Amygdala (tissue), 56 donors: Measurements from ENCODE around the gene PLPPR3.

Experiments used
- DNase-seq, 56 donors: peaks; one replicate each; lab custom pipeline; 2025; lab: John Stamatoyannopoulos, UW

Gene PLPPR3, protein sequence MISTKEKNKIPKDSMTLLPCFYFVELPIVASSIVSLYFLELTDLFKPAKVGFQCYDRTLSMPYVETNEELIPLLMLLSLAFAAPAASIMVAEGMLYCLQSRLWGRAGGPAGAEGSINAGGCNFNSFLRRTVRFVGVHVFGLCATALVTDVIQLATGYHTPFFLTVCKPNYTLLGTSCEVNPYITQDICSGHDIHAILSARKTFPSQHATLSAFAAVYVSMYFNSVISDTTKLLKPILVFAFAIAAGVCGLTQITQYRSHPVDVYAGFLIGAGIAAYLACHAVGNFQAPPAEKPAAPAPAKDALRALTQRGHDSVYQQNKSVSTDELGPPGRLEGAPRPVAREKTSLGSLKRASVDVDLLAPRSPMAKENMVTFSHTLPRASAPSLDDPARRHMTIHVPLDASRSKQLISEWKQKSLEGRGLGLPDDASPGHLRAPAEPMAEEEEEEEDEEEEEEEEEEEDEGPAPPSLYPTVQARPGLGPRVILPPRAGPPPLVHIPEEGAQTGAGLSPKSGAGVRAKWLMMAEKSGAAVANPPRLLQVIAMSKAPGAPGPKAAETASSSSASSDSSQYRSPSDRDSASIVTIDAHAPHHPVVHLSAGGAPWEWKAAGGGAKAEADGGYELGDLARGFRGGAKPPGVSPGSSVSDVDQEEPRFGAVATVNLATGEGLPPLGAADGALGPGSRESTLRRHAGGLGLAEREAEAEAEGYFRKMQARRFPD

DNA sequence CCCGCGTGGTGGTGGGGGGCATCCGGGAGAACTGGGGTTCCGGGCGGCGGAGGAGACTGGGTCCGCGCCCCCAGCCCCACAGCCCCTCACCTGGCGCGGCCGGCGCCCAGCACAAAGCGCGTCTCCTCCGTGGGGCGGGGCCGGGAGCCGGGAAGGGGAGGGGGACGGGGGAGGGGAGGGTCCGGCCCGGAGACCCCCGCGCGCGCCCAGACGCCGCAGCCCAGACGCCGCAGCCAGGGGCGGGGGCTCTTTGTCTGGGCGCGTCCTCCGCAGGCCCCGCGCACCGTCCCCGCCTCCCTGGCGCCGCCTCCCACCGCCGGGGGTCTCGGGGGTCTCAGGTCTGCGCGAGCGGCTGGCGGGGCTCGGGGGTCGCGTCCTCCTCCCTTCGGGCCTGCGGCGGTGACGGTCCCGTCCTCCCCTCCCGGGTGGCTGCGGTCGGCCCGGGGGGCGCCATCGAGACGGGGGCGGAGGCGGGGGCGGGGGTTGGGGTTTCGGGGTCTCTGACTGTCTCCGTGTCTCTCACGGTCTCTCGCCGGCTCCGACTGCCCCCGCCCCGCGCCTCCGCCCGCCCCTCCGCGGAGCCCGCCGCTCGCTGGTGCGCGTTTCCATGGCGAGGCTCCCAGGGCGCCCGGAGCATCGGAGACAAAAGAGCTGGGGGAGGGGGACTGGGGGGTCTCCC, at the start of gene PLPPR3:
PLPPR3 (minus strand) TSS at position 131 of the 679 bp plus-strand sequence. CDS start 396 bp downstream, outside the sequence.
- DNase-seq: no peak

GRCh38 chr19:870963-871401, 49.2 kb upstream of the PLPPR3 start:
- DNase-seq: peak in 25 of 56 donors; percentile 11 to 71 (median 32)

- no peak for DNase-seq
Measured at GRCh38 chr19:870314-870713, 48.6 kb upstream of the PLPPR3 start.

DNA sequence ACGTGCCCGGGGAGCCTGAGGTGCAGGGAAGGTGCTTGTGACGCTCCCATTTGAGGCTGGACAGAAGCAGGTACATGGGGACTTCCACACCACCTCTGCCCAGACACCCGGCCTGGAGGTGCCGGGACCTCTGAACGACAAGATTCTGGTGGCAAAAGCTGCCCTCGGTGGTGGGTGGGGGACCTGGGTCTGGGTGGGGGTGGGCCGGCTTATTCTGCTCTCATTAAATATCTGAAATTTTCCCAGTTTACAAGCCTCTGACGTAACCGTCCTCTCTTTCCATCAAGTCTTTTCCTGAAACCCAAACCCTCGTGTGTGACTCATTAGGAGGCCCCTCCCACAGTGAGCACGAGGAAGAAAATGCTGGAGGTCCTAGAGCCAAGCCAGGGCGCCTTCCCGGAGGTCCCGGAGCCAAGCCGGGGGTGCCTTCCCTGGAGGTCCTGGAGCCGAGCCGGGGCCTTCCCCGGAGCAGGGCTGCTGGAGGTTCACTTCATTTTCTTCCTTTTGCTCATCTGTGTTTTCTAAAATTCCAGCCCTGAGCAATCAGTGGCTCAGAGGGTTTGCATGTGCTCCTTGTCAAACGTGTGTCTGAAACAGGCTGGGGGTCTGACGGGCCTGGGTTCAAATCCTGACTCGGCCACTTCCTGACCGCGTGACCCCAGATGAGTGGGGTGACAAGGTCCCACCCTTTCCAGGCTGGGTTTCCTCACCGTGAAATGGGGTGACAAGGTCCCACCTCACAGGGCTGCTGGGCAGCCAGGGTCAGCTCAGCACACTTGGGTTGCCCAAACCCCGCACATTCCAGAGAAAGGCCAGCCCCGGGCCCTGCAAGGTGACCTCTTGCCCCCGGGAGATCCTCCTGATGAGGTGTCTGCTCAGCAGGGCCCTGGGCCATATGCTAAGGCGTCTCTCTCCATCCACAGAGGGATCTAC, 47.8 kb upstream of the PLPPR3 start:
- DNase-seq: no peak

DNA sequence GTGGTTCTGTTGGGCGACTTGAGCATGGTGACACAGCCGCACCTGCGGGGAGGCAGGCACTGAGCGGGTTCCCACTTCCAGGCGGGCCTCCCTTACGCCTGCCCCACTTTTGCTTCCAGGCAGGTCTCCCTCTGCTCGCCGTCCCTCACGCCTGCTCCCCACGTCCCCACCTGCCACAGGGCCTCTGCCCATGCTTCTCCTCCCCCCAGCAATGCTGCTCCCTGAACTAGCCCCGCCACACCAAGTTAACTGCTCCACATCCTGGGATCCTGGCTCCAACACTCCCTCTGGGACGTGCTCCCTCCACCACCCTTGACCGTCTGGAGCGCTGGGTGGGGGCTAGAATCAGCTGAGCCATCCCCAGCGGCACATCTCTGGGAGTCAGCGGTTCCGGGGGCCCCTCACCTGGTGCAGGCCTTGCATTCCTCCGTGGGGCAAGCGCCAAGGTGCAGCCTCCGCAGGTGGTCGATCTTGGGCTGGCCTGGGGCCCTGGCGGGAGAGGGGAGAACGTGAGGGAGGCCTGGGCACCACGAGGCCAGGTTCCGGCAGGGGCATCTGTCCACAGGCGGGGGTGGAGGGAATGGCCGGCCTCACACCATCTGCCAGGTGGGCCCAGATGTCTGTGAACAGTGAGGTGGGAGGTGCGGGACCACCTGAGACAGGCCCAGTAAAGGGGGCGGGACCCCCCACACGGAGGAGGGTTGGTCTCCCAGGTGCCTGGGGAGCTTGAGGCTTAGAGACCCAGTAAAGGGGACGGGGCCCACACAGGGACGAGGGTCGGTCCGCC, 46.9 kb upstream of the PLPPR3 start:
- DNase-seq: no peak

- no peak for DNase-seq
Measured at GRCh38 chr19:867855-868457, 46.2 kb upstream of the PLPPR3 start.

DNA sequence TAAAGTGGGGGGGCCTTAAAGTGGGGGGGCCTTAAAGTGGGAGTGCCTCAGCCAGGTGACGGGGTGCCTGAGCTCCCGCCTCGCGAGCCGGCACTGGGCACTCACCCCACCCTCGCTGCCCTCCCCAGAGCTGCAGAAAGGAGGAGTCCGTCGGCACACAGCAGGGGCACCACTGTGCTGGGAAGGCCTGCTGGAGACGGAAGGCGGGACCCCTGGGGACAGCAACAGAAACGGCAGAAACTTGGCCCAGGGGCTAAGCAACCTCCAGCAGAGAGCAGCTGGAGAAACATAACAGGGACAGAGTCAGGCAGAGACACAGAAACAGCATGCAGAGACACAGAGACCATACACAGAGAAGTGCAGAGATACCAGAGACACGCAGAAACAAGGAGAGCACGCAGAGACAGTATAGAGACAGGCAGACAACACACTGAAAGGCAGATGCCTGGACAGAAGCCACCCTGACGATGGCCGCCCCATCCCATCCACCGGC, 45.6 kb upstream of the PLPPR3 start:
- no peak for DNase-seq

- DNase-seq: no peak
Measured at GRCh38 chr19:866769-867300, 45.1 kb upstream of the PLPPR3 start.

DNA sequence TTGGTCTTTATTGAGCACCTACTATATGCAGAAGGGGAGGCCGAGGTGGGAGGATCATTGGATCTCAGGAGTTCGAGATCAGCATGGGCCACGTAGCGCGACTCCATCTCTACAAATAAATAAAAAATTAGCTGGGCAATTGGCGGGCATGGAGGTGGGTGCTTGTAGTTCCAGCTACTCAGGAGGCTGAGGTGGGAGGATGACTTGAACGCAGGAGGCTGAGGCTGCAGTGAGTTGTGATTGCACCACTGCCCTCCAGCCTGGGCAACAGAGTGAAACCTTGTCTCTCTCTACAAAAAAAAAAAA, 41.5 kb upstream of the PLPPR3 start:
- no peak for DNase-seq

- DNase-seq: peak in 7 of 56 donors; percentile 14 to 55 (median 17)
Measured at GRCh38 chr19:862581-863314, 41.0 kb upstream of the PLPPR3 start.

GRCh38 chr19:861756-862580, 40.2 kb upstream of the PLPPR3 start:
- DNase-seq: peak in 1 of 56 donors; percentile 70

- DNase-seq: no peak
Measured at GRCh38 chr19:861141-861755, 39.5 kb upstream of the PLPPR3 start.

DNA sequence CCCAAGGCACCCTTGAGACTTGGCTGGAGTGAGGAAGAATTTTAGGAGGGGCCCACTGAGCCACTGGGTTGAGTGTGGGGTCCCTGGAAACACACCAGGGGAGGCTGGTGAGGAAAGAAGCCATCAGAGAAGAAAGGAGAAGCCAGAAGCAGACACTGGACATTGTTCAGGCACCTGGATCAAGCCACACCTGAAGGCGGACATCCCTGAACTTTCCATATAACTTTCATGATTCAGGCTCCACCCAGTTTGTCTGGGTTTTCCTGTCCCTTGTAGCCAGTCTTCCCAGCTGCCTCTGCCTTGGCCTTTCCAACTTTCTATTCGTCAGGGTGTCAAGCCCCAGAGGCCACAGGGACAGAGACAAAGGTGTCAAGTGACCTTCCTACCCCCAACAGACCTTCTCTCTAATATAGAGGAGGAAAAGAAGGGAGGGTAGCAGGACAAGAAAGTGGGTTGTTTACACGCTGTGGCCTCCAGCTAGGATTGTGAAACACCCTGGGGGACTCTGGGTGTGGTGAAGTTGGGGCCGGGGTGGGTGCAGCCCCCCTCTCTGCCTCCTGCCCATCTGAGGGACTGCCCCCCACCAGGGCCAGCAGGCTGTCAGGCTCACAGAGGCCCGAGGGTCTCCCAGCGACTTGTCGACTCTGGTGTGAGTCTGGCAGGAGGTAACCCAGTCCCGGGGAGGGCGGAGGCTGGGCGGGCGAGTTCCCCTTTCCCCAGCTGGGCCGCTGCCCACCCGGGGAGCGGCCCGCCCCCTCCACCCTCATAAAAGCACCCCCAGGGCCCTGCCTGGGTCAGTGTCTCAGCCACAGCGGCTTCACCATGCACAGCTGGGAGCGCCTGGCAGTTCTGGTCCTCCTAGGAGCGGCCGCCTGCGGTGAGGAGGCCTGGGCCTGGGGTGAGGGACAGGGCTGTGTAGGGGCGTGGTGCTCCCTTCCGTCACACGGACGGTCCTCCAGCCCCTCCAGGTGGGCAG, 37.4 kb upstream of the PLPPR3 start, which contains the start of gene CFD:
CFD (plus strand) TSS at position 797 of the 976 bp plus-strand sequence; CDS start at position 823, 26 bp downstream.
- DNase-seq: peak in 4 of 56 donors; percentile 5 to 34 (median 25)

DNA sequence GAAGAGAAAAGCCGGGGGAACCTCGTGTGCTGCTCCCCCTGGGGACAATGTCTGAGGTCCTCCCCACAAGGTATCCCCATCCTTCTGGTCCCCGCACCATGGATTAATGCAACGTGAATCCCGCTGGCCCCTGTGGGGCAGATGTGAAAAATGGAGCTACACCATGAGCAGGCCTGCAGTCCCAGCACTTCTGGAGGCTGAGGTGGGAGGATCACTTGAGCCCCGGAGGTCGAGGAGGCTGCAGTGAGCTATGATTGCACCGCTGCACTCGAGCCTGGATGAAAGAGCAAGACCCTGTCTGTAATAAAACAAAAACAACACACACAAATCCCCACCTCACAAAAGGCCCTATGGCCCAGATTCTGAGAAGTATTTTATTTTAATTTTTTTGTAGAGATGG, 36.5 kb upstream of the PLPPR3 start:
- no peak for DNase-seq

DNA sequence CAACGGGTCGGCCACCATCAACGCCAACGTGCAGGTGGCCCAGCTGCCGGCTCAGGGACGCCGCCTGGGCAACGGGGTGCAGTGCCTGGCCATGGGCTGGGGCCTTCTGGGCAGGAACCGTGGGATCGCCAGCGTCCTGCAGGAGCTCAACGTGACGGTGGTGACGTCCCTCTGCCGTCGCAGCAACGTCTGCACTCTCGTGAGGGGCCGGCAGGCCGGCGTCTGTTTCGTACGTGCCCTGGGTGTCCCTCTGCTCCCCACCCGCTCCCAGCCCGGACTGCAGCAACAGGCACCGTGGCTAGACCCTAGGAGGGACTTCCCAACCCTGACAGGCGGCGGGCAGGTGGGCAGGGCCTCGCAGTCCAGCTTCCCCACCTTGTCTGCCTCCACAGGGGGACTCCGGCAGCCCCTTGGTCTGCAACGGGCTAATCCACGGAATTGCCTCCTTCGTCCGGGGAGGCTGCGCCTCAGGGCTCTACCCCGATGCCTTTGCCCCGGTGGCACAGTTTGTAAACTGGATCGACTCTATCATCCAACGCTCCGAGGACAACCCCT, 33.9 kb upstream of the PLPPR3 start:
- DNase-seq: no peak
